K562 (cell line): ENCODE results near the gene RAB31. TPM values are rescaled to one million over a fixed set of nuclear protein-coding genes. Genes with fewer than 3 reads are reported as not detected.

Experiments
- ATF1 ChIP-seq, 2 experiments: fragments of 450-650 bp in 1 of 2; IDR thresholded peaks; 2 replicates each; pipeline ENCODE4 v1.6.1; 2016; ENCODE audit warnings: missing compliant biosample characterization in 1 of 2, missing genetic modification characterization in 1 of 2
- IRF9 ChIP-seq: fragments of 450-650 bp; IDR thresholded peaks from 2 replicates; pipeline ENCODE4 v1.6.1; 2016; ENCODE audit warnings: missing biosample characterization, missing genetic modification characterization
- MCM7 ChIP-seq, 2 experiments: fragments of 450-650 bp; IDR thresholded peaks; 2 replicates each; pipeline ENCODE4 v1.6.1; 2016 to 2018
- NBN ChIP-seq: fragments of 450-650 bp; IDR thresholded peaks from 2 replicates; pipeline ENCODE4 v1.6.1; 2016; ENCODE audit warnings: low read depth, mild to moderate bottlenecking
- NCOR1 ChIP-seq: fragments of 450-650 bp; IDR thresholded peaks from 2 replicates; pipeline ENCODE4 v1.6.1; 2016; ENCODE audit warnings: mild to moderate bottlenecking, moderate library complexity
- NFIX ChIP-seq: fragments of 250-450 bp; sonication (Bioruptor Pico); IDR thresholded peaks from 2 replicates; pipeline ENCODE4 v1.4.0; 2020; ENCODE audit warnings: low read depth, mild to moderate bottlenecking, moderate library complexity
- RBM17 ChIP-seq: fragments of 200-400 bp; formaldehyde crosslinking; IDR thresholded peaks from 2 replicates; pipeline ENCODE4 v1.6.1; 2017; ENCODE audit warnings: low read depth, mild to moderate bottlenecking, low read length, borderline replicate concordance
- SMAD1 ChIP-seq: fragments of 150-350 bp; IDR thresholded peaks from 2 replicates; pipeline ENCODE4 v1.6.1; 2014; ENCODE audit warnings: low read length, low read depth; ENCODE audit not compliant: partially characterized antibody
- ZBTB8A ChIP-seq: fragments of 450-650 bp; IDR thresholded peaks from 2 replicates; pipeline ENCODE4 v1.6.1; 2018; ENCODE audit warnings: mild to moderate bottlenecking, moderate library complexity; ENCODE audit not compliant: partially characterized antibody
- ZFPM2 ChIP-seq: fragments of 250-450 bp; sonication (Bioruptor Pico); IDR thresholded peaks from 2 replicates; pipeline ENCODE4 v1.5.1; 2022; ENCODE audit warnings: mild to moderate bottlenecking
- ZNF780A ChIP-seq: fragments of 250-450 bp; sonication (Bioruptor Pico); IDR thresholded peaks from 2 replicates; pipeline ENCODE4 v1.5.0; 2021; ENCODE audit warnings: mild to moderate bottlenecking
- polyA plus RNA-seq, 8 experiments: library from polyadenylated mRNA; depleted of rRNA in 4 of 8; stranded (reverse) in 5 of 8; unstranded in 3 of 8; fragments of >200 nt; fragmentation: Nextera tagmentation in 2 of 8; fragmentation: Illumina TruSeq in 1 of 8; extraction: Ambion mirVana in 2 of 8; extraction: Trizol in 1 of 8; gene quantifications; 2 replicates each; pipeline versions ENCODE4 v1.2.1 to v1.2.3, GENCODE V29; 2011 to 2014; ENCODE audit warnings: inconsistent platforms in 1 of 8, missing spikeins in 1 of 8
- total RNA-seq, 7 experiments: library from RNA; depleted of rRNA in 6 of 7; stranded (reverse); fragments of >200 nt in 6 of 7; fragmentation: Illumina TruSeq in 2 of 7; extraction: Trizol in 2 of 7; gene quantifications; 2 replicates each; pipeline versions ENCODE4 v1.2.1 to v1.2.3, GENCODE V29; 2011 to 2021; ENCODE audit warnings: low replicate concordance in 1 of 7
- TF ChIP-seq, protein P1 (sequence below): IDR thresholded peaks from 2 replicates; pipeline ENCODE4 v1.6.1; 2012; ENCODE audit warnings: low read depth, low read length, improper control_type of control experiment, borderline replicate concordance
- TF ChIP-seq, protein P2 (sequence below): IDR thresholded peaks from 2 replicates; pipeline ENCODE4 v1.6.1; 2016; ENCODE audit warnings: missing genetic modification characterization, missing compliant biosample characterization
- TF ChIP-seq, protein P3 (sequence below): fragments of 450-650 bp; IDR thresholded peaks from 2 replicates; pipeline ENCODE4 v1.6.1; 2018; ENCODE audit not compliant: partially characterized antibody

RAB31 gene
- total and polyA plus RNA-seq, 9 of the 15 experiments (the other 6 are each of a cell fraction or from before 2014, with no cell fraction given): 20.7 to 70.4 (median 41.3) TPM

DNA sequence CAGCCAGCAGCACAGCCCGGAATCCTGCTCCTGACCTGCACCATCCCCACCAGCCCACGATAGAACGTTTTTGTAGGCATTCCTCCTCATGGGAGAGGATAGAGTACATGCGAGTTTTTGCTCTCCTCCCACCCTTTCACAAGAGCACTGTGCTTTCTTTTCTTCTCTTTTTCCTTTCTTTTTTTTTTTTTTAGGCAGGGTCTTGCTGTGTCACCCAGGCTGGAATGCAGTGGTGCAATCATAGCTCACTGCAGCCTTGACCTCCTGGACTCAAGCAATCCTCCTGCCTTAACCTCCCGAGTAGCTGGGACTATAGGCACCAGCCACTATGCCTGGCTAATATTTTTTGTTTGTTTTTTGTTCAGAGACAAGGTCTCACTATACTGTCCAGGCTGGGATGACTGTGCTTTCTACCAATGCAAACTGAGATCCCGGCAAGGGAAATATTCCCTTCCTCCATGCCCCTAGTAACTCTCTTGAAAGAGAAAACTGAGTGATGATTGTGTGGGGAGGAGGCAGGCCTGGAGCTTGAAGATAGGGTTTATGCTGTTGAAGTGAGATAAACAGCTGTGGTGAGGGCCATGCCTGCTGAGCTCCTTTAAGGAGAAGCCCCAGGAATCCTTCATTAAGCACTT is 95.1 kb downstream of the RAB31 start (continued):
- TF ChIP-seq, protein P1, sequence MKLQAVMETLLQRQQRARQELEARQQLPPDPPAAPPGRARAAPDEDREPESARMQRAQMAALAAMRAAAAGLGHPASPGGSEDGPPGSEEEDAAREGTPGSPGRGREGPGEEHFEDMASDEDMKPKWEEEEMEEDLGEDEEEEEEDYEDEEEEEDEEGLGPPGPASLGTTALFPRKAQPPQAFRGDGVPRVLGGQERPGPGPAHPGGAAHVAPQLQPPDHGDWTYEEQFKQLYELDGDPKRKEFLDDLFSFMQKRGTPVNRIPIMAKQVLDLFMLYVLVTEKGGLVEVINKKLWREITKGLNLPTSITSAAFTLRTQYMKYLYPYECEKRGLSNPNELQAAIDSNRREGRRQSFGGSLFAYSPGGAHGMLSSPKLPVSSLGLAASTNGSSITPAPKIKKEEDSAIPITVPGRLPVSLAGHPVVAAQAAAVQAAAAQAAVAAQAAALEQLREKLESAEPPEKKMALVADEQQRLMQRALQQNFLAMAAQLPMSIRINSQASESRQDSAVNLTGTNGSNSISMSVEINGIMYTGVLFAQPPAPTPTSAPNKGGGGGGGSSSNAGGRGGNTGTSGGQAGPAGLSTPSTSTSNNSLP: peak; percentile 89
- no peak for TF ChIP-seq ZNF780A
- TF ChIP-seq RBM17: no peak
- TF ChIP-seq, protein P2, sequence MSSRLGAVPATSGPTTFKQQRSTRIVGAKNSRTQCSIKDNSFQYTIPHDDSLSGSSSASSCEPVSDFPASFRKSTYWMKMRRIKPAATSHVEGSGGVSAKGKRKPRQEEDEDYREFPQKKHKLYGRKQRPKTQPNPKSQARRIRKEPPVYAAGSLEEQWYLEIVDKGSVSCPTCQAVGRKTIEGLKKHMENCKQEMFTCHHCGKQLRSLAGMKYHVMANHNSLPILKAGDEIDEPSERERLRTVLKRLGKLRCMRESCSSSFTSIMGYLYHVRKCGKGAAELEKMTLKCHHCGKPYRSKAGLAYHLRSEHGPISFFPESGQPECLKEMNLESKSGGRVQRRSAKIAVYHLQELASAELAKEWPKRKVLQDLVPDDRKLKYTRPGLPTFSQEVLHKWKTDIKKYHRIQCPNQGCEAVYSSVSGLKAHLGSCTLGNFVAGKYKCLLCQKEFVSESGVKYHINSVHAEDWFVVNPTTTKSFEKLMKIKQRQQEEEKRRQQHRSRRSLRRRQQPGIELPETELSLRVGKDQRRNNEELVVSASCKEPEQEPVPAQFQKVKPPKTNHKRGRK (tag): no peak
- TF ChIP-seq NFIX: no peak
- TF ChIP-seq ZFPM2 (CRISPR knock-in tag): no peak
- TF ChIP-seq NCOR1: peak; percentile 99
- TF ChIP-seq ATF1 (CRISPR knock-in tag; IDR thresholded peaks at IDR 0.05): no peak
- peak; percentile 76 for TF ChIP-seq ATF1 (tag; IDR thresholded peaks at IDR 0.05)
- TF ChIP-seq IRF9: no peak
- TF ChIP-seq MCM7 (IDR thresholded peaks at IDR 0.05): no peak
- TF ChIP-seq, protein P3, sequence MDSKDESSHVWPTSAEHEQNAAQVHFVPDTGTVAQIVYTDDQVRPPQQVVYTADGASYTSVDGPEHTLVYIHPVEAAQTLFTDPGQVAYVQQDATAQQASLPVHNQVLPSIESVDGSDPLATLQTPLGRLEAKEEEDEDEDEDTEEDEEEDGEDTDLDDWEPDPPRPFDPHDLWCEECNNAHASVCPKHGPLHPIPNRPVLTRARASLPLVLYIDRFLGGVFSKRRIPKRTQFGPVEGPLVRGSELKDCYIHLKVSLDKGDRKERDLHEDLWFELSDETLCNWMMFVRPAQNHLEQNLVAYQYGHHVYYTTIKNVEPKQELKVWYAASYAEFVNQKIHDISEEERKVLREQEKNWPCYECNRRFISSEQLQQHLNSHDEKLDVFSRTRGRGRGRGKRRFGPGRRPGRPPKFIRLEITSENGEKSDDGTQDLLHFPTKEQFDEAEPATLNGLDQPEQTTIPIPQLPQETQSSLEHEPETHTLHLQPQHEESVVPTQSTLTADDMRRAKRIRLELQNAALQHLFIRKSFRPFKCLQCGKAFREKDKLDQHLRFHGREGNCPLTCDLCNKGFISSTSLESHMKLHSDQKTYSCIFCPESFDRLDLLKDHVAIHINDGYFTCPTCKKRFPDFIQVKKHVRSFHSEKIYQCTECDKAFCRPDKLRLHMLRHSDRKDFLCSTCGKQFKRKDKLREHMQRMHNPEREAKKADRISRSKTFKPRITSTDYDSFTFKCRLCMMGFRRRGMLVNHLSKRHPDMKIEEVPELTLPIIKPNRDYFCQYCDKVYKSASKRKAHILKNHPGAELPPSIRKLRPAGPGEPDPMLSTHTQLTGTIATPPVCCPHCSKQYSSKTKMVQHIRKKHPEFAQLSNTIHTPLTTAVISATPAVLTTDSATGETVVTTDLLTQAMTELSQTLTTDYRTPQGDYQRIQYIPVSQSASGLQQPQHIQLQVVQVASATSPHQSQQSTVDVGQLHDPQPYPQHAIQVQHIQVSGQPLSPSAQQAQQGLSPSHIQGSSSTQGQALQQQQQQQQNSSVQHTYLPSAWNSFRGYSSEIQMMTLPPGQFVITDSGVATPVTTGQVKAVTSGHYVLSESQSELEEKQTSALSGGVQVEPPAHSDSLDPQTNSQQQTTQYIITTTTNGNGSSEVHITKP: no peak
- peak; percentile 94 for TF ChIP-seq SMAD1
- TF ChIP-seq NBN: peak; percentile 98
- TF ChIP-seq ZBTB8A: no peak
